HEK293 (cell line): ENCODE results near the gene ARHGAP30.
A peak's percentile ranks its signal among the peaks of the same experiment; 100 is the strongest.

Source experiments
- MEIS1 ChIP-seq: sonication (generic); formaldehyde crosslinking; IDR thresholded peaks from 2 replicates; pipeline ENCODE4 v1.8.1; 2022; ENCODE audit warnings: missing genetic modification reagents, mild to moderate bottlenecking, borderline replicate concordance
- MZF1 ChIP-seq: fragments of 450-650 bp; formaldehyde crosslinking; IDR thresholded peaks from 2 replicates; pipeline ENCODE4 v1.5.1; 2017; ENCODE audit warnings: missing biosample characterization, missing genetic modification characterization, borderline replicate concordance
- ZBTB20 ChIP-seq: fragments of 450-650 bp; formaldehyde crosslinking; IDR thresholded peaks from 2 replicates; pipeline ENCODE4 v1.5.1; 2016; ENCODE audit warnings: missing biosample characterization, missing genetic modification characterization
- ZEB2 ChIP-seq: fragments of 450-650 bp; formaldehyde crosslinking; IDR thresholded peaks from 2 replicates; pipeline ENCODE4 v1.5.1; 2016; ENCODE audit warnings: missing biosample characterization, missing genetic modification characterization
- ZNF132 ChIP-seq: fragments of 450-650 bp; formaldehyde crosslinking; IDR thresholded peaks from 2 replicates; pipeline ENCODE4 v1.5.1; 2017; ENCODE audit warnings: missing biosample characterization, missing genetic modification characterization, borderline replicate concordance
- ZNF155 ChIP-seq: fragments of 450-650 bp; formaldehyde crosslinking; IDR thresholded peaks from 2 replicates; pipeline ENCODE4 v1.5.1; 2016; ENCODE audit warnings: missing biosample characterization, missing genetic modification characterization
- ZNF19 ChIP-seq: fragments of 450-650 bp; formaldehyde crosslinking; IDR thresholded peaks from 2 replicates; pipeline ENCODE4; 2016; ENCODE audit warnings: missing biosample characterization, missing genetic modification characterization, low read depth
- ZNF223 ChIP-seq: fragments of 450-650 bp; formaldehyde crosslinking; IDR thresholded peaks from 2 replicates; pipeline ENCODE4 v1.5.1; 2016; ENCODE audit warnings: missing biosample characterization, missing genetic modification characterization
- ZNF23 ChIP-seq: fragments of 450-650 bp; formaldehyde crosslinking; IDR thresholded peaks from 2 replicates; pipeline ENCODE4 v1.5.1; 2016; ENCODE audit warnings: missing biosample characterization, missing genetic modification characterization, borderline replicate concordance
- ZNF274 ChIP-seq, 2 experiments: fragments of 200-500 bp in 1 of 2; fragments of 450-650 bp in 1 of 2; sonication (Bioruptor generic) in 1 of 2; formaldehyde crosslinking in 1 of 2; IDR thresholded peaks; 2 replicates each; pipeline versions ENCODE4 v1.5.1 to v1.6.1; 2014 to 2016; ENCODE audit warnings: borderline replicate concordance in 1 of 2, inconsistent platforms in 1 of 2, low read length in 1 of 2, missing biosample characterization in 1 of 2, missing genetic modification characterization in 1 of 2
- ZNF530 ChIP-seq: fragments of 450-650 bp; formaldehyde crosslinking; IDR thresholded peaks from 2 replicates; pipeline ENCODE4 v1.5.1; 2016; ENCODE audit warnings: low read depth, missing biosample characterization, missing genetic modification characterization
- ZNF544 ChIP-seq: fragments of 450-650 bp; formaldehyde crosslinking; IDR thresholded peaks from 2 replicates; pipeline ENCODE4 v1.5.0; 2017; ENCODE audit warnings: missing biosample characterization, missing genetic modification characterization
- ZNF561 ChIP-seq: fragments of 450-650 bp; IDR thresholded peaks from 2 replicates; pipeline ENCODE4 v1.5.1; 2018; ENCODE audit warnings: missing biosample characterization, missing genetic modification characterization, borderline replicate concordance
- ZNF623 ChIP-seq: fragments of 450-650 bp; formaldehyde crosslinking; IDR thresholded peaks from 2 replicates; pipeline ENCODE4 v1.5.1; 2016; ENCODE audit warnings: missing biosample characterization, missing genetic modification characterization
- ZNF660 ChIP-seq: fragments of 450-650 bp; IDR thresholded peaks from 2 replicates; pipeline ENCODE4 v1.5.1; 2018; ENCODE audit warnings: missing biosample characterization, mild to moderate bottlenecking, missing genetic modification characterization
- ZNF776 ChIP-seq: fragments of 450-650 bp; formaldehyde crosslinking; IDR thresholded peaks from 2 replicates; pipeline ENCODE4 v1.5.0; 2017; ENCODE audit warnings: missing biosample characterization, missing genetic modification characterization, borderline replicate concordance
- ZNF791 ChIP-seq: fragments of 450-650 bp; formaldehyde crosslinking; IDR thresholded peaks from 2 replicates; pipeline ENCODE4 v1.5.1; 2016; ENCODE audit warnings: missing biosample characterization, missing genetic modification characterization
- ZSCAN16 ChIP-seq: fragments of 450-650 bp; formaldehyde crosslinking; IDR thresholded peaks from 2 replicates; pipeline ENCODE4 v1.5.1; 2016; ENCODE audit warnings: missing biosample characterization, missing genetic modification characterization
- TF ChIP-seq, protein P1 (sequence below): fragments of 450-650 bp; formaldehyde crosslinking; IDR thresholded peaks from 2 replicates; pipeline ENCODE4 v1.5.1; 2017; ENCODE audit warnings: missing biosample characterization, mild to moderate bottlenecking, missing genetic modification characterization, moderate library complexity
- TF ChIP-seq, protein P2 (sequence below): fragments of 450-650 bp; formaldehyde crosslinking; IDR thresholded peaks from 2 replicates; pipeline ENCODE4 v1.5.1; 2016; ENCODE audit warnings: missing biosample characterization, missing genetic modification characterization
- TF ChIP-seq, protein P3 (sequence below): fragments of 450-650 bp; formaldehyde crosslinking; IDR thresholded peaks from 2 replicates; pipeline ENCODE4 v1.5.1; 2016; ENCODE audit warnings: missing biosample characterization, missing genetic modification characterization, borderline replicate concordance
- TF ChIP-seq, protein P4 (sequence below): fragments of 450-650 bp; formaldehyde crosslinking; IDR thresholded peaks from 2 replicates; pipeline ENCODE4 v1.5.1; 2016; ENCODE audit warnings: missing biosample characterization, missing genetic modification characterization, low read depth
- TF ChIP-seq, protein P5 (sequence below): fragments of 450-650 bp; formaldehyde crosslinking; IDR thresholded peaks from 2 replicates; pipeline ENCODE4 v1.5.1; 2017; ENCODE audit warnings: missing biosample characterization, missing genetic modification characterization
- TF ChIP-seq, protein P6 (sequence below): fragments of 450-650 bp; formaldehyde crosslinking; conservative IDR thresholded peaks from 2 replicates; pipeline ENCODE4 v1.5.1; 2016; ENCODE audit warnings: low read depth, missing biosample characterization, missing genetic modification characterization

ARHGAP30 gene

DNA sequence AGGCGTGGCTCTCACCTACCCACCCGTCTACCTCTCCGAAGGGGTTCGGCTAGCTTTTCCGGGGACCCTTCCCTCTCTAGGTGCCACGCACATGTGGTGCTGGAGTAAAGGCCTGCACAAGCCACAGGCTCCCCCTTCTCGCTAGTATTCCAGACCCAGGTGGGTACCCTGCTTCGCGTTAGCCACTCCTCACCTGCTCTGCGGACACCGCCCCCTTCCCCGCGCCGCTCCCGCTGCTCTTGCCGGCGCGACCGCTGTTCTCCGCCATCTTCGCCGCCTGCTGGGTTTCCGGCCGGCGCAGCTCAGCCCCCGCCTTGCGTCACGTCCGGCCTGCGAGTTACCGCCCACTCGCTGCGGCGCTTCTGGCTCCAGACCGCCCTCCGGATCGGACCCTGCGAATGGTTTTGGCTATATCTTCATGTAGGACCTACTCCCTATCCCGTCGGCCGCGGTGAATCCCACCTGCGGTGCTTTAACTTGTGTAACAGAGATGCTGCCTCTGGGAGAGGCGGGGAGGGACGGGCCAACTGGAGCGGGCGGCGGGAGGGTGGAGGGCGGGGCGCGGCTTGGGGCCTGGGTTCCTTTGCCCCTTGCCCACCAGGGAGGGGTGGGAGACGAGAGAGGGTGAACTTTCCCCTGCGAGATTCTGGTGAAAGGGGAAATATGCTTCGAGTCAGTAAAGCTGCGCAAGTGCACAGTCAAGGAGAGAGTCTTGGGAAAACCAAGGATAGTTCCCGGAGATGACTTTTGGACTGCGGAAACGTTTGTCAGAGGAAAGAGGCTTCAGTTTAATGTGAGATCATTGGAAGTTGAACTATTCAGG lies 48.3 kb upstream of the ARHGAP30 start, which contains the start of the genes NIT1 and PFDN2 (continued):
- TF ChIP-seq ZNF544 (tag by site-specific recombination), result no peak
- peak; percentile 71; the same call in 1 of the 2 replicates for TF ChIP-seq ZBTB20 (tag by site-specific recombination)
- TF ChIP-seq, protein P1, sequence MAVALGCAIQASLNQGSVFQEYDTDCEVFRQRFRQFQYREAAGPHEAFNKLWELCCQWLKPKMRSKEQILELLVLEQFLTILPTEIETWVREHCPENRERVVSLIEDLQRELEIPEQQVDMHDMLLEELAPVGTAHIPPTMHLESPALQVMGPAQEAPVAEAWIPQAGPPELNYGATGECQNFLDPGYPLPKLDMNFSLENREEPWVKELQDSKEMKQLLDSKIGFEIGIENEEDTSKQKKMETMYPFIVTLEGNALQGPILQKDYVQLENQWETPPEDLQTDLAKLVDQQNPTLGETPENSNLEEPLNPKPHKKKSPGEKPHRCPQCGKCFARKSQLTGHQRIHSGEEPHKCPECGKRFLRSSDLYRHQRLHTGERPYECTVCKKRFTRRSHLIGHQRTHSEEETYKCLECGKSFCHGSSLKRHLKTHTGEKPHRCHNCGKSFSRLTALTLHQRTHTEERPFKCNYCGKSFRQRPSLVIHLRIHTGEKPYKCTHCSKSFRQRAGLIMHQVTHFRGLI (tag by site-specific recombination), result no peak
- peak; percentile 59; the same call in 1 of the 2 replicates for TF ChIP-seq ZSCAN16 (tag by site-specific recombination)
- no peak for TF ChIP-seq ZNF155 (tag by site-specific recombination)
- TF ChIP-seq, protein P2, sequence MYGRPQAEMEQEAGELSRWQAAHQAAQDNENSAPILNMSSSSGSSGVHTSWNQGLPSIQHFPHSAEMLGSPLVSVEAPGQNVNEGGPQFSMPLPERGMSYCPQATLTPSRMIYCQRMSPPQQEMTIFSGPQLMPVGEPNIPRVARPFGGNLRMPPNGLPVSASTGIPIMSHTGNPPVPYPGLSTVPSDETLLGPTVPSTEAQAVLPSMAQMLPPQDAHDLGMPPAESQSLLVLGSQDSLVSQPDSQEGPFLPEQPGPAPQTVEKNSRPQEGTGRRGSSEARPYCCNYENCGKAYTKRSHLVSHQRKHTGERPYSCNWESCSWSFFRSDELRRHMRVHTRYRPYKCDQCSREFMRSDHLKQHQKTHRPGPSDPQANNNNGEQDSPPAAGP (tag by site-specific recombination), result peak; percentile 69; the same call in 1 of the 2 replicates
- TF ChIP-seq, protein P3, sequence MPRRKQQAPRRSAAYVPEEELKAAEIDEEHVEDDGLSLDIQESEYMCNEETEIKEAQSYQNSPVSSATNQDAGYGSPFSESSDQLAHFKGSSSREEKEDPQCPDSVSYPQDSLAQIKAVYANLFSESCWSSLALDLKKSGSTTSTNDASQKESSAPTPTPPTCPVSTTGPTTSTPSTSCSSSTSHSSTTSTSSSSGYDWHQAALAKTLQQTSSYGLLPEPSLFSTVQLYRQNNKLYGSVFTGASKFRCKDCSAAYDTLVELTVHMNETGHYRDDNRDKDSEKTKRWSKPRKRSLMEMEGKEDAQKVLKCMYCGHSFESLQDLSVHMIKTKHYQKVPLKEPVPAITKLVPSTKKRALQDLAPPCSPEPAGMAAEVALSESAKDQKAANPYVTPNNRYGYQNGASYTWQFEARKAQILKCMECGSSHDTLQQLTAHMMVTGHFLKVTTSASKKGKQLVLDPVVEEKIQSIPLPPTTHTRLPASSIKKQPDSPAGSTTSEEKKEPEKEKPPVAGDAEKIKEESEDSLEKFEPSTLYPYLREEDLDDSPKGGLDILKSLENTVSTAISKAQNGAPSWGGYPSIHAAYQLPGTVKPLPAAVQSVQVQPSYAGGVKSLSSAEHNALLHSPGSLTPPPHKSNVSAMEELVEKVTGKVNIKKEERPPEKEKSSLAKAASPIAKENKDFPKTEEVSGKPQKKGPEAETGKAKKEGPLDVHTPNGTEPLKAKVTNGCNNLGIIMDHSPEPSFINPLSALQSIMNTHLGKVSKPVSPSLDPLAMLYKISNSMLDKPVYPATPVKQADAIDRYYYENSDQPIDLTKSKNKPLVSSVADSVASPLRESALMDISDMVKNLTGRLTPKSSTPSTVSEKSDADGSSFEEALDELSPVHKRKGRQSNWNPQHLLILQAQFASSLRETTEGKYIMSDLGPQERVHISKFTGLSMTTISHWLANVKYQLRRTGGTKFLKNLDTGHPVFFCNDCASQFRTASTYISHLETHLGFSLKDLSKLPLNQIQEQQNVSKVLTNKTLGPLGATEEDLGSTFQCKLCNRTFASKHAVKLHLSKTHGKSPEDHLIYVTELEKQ (tag by site-specific recombination), result no peak
- TF ChIP-seq, protein P4, sequence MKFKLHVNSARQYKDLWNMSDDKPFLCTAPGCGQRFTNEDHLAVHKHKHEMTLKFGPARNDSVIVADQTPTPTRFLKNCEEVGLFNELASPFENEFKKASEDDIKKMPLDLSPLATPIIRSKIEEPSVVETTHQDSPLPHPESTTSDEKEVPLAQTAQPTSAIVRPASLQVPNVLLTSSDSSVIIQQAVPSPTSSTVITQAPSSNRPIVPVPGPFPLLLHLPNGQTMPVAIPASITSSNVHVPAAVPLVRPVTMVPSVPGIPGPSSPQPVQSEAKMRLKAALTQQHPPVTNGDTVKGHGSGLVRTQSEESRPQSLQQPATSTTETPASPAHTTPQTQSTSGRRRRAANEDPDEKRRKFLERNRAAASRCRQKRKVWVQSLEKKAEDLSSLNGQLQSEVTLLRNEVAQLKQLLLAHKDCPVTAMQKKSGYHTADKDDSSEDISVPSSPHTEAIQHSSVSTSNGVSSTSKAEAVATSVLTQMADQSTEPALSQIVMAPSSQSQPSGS, result no peak
- peak; percentile 54 for TF ChIP-seq ZNF660 (tag by site-specific recombination)
- no peak for TF ChIP-seq ZNF223 (tag by site-specific recombination)
- TF ChIP-seq, protein P5, sequence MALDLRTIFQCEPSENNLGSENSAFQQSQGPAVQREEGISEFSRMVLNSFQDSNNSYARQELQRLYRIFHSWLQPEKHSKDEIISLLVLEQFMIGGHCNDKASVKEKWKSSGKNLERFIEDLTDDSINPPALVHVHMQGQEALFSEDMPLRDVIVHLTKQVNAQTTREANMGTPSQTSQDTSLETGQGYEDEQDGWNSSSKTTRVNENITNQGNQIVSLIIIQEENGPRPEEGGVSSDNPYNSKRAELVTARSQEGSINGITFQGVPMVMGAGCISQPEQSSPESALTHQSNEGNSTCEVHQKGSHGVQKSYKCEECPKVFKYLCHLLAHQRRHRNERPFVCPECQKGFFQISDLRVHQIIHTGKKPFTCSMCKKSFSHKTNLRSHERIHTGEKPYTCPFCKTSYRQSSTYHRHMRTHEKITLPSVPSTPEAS (tag by site-specific recombination), result no peak
- no peak for TF ChIP-seq ZNF561 (tag by site-specific recombination)
- TF ChIP-seq MEIS1 (CRISPR knock-in tag), result no peak
- TF ChIP-seq ZNF791 (tag by site-specific recombination), result no peak
- TF ChIP-seq, protein P6, sequence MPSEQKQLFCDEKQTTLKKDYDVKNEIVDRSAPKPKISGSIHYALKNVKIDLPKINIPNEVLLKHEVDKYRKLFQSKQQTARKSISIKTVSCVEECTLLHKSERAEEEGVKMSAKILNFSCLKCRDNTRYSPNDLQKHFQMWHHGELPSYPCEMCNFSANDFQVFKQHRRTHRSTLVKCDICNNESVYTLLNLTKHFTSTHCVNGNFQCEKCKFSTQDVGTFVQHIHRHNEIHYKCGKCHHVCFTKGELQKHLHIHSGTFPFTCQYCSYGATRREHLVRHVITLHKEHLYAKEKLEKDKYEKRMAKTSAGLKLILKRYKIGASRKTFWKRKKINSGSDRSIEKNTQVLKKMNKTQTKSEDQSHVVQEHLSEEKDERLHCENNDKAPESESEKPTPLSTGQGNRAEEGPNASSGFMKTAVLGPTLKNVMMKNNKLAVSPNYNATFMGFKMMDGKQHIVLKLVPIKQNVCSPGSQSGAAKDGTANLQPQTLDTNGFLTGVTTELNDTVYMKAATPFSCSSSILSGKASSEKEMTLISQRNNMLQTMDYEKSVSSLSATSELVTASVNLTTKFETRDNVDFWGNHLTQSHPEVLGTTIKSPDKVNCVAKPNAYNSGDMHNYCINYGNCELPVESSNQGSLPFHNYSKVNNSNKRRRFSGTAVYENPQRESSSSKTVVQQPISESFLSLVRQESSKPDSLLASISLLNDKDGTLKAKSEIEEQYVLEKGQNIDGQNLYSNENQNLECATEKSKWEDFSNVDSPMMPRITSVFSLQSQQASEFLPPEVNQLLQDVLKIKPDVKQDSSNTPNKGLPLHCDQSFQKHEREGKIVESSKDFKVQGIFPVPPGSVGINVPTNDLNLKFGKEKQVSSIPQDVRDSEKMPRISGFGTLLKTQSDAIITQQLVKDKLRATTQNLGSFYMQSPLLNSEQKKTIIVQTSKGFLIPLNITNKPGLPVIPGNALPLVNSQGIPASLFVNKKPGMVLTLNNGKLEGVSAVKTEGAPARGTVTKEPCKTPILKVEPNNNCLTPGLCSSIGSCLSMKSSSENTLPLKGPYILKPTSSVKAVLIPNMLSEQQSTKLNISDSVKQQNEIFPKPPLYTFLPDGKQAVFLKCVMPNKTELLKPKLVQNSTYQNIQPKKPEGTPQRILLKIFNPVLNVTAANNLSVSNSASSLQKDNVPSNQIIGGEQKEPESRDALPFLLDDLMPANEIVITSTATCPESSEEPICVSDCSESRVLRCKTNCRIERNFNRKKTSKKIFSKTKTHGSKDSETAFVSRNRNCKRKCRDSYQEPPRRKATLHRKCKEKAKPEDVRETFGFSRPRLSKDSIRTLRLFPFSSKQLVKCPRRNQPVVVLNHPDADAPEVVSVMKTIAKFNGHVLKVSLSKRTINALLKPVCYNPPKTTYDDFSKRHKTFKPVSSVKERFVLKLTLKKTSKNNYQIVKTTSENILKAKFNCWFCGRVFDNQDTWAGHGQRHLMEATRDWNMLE (tag by site-specific recombination), result peak; percentile 43
- TF ChIP-seq ZNF776 (tag by site-specific recombination), result no peak
- TF ChIP-seq MZF1, result no peak
- TF ChIP-seq ZNF274 (IDR thresholded peaks at IDR 0.05; ENCODE audit: low read length), result no peak
- no peak for TF ChIP-seq ZNF274 (tag by site-specific recombination; IDR thresholded peaks at IDR 0.05; ENCODE audit: borderline replicate concordance)
- no peak for TF ChIP-seq ZNF19 (tag by site-specific recombination)
- TF ChIP-seq ZEB2 (tag by site-specific recombination), result peak; percentile 81
- no peak for TF ChIP-seq ZNF132
- no peak for TF ChIP-seq ZNF530 (tag by site-specific recombination)
- TF ChIP-seq ZNF623, result no peak; the same call in 1 of the 2 replicates
- no peak for TF ChIP-seq ZNF23
